NCI-H748 (cell line): ENCODE results near the gene CMTM4.
A peak's percentile ranks its signal among the peaks of the same experiment; 100 is the strongest.
"Not testable (repeated sequence)": the region's sequence is repeated elsewhere in the genome, so short reads cannot be mapped to it uniquely, and the experiment has no call there.

ENCODE experiments used
- DNase-seq: peaks from one replicate; lab custom pipeline; 2025; ENCODE audit not compliant: unreplicated experiment; lab: John Stamatoyannopoulos, UW

CMTM4 gene

GRCh38 chr16:66705790-66706505, 9.4 kb upstream of the CMTM4 start:
- no peak for DNase-seq

GRCh38 chr16:66703406-66704215, 7.1 kb upstream of the CMTM4 start:
- DNase-seq = no peak

GRCh38 chr16:66701516-66701915, 5.0 kb upstream of the CMTM4 start:
- DNase-seq = no peak

- no peak for DNase-seq
Observed at GRCh38 chr16:66701026-66701425, 4.5 kb upstream of the CMTM4 start.

- DNase-seq = no peak
Observed at GRCh38 chr16:66699898-66700297, 3.4 kb upstream of the CMTM4 start.

- DNase-seq = no peak
Observed at GRCh38 chr16:66698046-66698445, 1.5 kb upstream of the CMTM4 start.

GRCh38 chr16:66695935-66696668, 441 bp downstream of the CMTM4 start:
- DNase-seq = peak; percentile 60

GRCh38 chr16:66695471-66695934, 1.0 kb downstream of the CMTM4 start:
- DNase-seq = no peak

GRCh38 chr16:66693149-66693548, 3.4 kb downstream of the CMTM4 start:
- no peak for DNase-seq

GRCh38 chr16:66692341-66692740, 4.2 kb downstream of the CMTM4 start:
- DNase-seq = no peak

GRCh38 chr16:66691234-66691633, 5.3 kb downstream of the CMTM4 start:
- DNase-seq = no peak

GRCh38 chr16:66690106-66690847, 6.3 kb downstream of the CMTM4 start:
- no peak for DNase-seq

- DNase-seq = no peak
Observed at GRCh38 chr16:66689282-66689681, 7.3 kb downstream of the CMTM4 start.

GRCh38 chr16:66687906-66688625, 8.5 kb downstream of the CMTM4 start:
- DNase-seq = no peak

- DNase-seq = not testable (repeated sequence)
Observed at GRCh38 chr16:66685501-66686115, 10.9 kb downstream of the CMTM4 start.

GRCh38 chr16:66682271-66682670, 14.3 kb downstream of the CMTM4 start:
- DNase-seq = no peak

- no peak for DNase-seq
Observed at GRCh38 chr16:66681676-66682075, 14.9 kb downstream of the CMTM4 start.

- DNase-seq = no peak
Observed at GRCh38 chr16:66678337-66678736, 18.2 kb downstream of the CMTM4 start.

- DNase-seq = no peak
Observed at GRCh38 chr16:66677836-66678235, 18.7 kb downstream of the CMTM4 start.

GRCh38 chr16:66677179-66677578, 19.4 kb downstream of the CMTM4 start:
- no peak for DNase-seq
